GM18520 (cell line): ENCODE data around the gene ARSD.

Experiments used
- ATAC-seq: cut with Tn5 transposase; IDR thresholded peaks from one replicate; pipeline ENCODE4 v1.9.1; 2021; ENCODE audit not compliant: unreplicated experiment

The ARSD gene

GRCh38 chrX:2854918-2855317 is 74.2 kb downstream of the ARSD start:
- ATAC-seq: no peak
